ACC112 (cell line): ENCODE measurements around the gene GPATCH3.

Source experiments
- H2AFZ ChIP-seq: fragments of 200-600 bp; sonication (generic); one replicate; pipeline ENCODE4 v1.6.0; 2017; ENCODE audit warnings: antibody characterized with exemption, low read length; ENCODE audit not compliant: unreplicated experiment
- H3K27ac ChIP-seq: fragments of 200-600 bp; sonication (generic); 2 replicates; pipeline ENCODE4 v1.5.1; 2014; ENCODE audit warnings: low read depth, mild to moderate bottlenecking, antibody characterized with exemption, low read length, moderate library complexity
- H3K27me3 ChIP-seq: fragments of 200-600 bp; sonication (generic); 2 replicates; pipeline ENCODE4 v1.6.1; 2014; ENCODE audit warnings: mild to moderate bottlenecking, antibody characterized with exemption, low read length, moderate library complexity, mixed read lengths; ENCODE audit not compliant: insufficient read depth
- H3K36me3 ChIP-seq: fragments of 200-600 bp; sonication (generic); 2 replicates; pipeline ENCODE4 v1.6.1; 2016; ENCODE audit warnings: mild to moderate bottlenecking, antibody characterized with exemption, low read length, moderate library complexity, mixed read lengths; ENCODE audit not compliant: insufficient read depth
- H3K4me1 ChIP-seq: fragments of 200-600 bp; sonication (generic); one replicate; pipeline ENCODE4 v1.6.1; 2016; ENCODE audit warnings: low read length, mixed read lengths; ENCODE audit not compliant: insufficient read depth, unreplicated experiment, control insufficient read depth
- H3K4me3 ChIP-seq: fragments of 200-600 bp; sonication (generic); 2 replicates; pipeline ENCODE4 v1.5.1; 2014; ENCODE audit warnings: mild to moderate bottlenecking, low read depth, low read length
- H3K79me2 ChIP-seq: fragments of 200-600 bp; sonication (generic); one replicate; pipeline ENCODE4 v1.6.0; 2016; ENCODE audit warnings: low read length; ENCODE audit not compliant: control insufficient read depth, unreplicated experiment, insufficient read depth

The GPATCH3 gene

DNA sequence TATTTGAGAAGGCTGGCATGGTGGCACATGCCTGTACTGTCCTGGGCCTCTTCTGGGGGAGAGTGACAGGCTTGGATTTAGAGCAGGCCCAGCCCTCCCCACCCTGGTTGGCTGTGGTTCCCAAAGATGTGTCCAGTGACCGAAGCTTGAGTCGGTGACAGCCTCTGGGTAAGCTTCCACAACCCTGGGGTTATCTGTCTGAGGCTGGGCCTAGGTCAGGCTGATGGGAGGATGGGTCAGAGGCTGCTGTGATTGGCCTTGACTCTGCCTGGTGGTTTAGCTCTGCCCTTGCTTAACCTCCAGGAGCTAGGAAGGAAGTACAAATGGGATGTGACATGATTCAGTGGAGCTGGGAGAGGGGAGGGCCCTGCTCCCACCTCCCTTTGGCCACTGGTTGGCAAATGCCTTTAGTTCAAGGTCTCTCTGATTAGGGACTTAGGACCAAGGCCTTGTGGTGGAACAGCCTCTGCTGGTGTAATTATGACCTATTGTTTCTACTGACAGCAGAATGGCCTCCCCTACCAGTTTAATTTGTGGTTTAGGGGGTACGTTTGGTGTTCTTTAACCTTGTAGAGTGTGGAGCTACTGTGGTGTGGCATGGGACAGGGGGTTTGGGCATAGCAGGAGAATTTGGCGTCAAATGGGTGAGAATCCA, 37.9 kb upstream of the GPATCH3 start:
- no peak overlapping the region for H3K4me3 ChIP-seq
- peaks cover 35% of the 10 kb centered on the region for H3K79me2 ChIP-seq
- peaks cover 14% of the 10 kb centered on the region for H3K4me1 ChIP-seq
- no peak overlapping the region for H2AFZ ChIP-seq
- peaks cover 14% of the 10 kb centered on the region; the same call in 1 of the 2 replicates for H3K36me3 ChIP-seq
- H3K27ac ChIP-seq: no peak overlapping the region
- H3K27me3 ChIP-seq: no peaks in the 10 kb centered on the region

DNA sequence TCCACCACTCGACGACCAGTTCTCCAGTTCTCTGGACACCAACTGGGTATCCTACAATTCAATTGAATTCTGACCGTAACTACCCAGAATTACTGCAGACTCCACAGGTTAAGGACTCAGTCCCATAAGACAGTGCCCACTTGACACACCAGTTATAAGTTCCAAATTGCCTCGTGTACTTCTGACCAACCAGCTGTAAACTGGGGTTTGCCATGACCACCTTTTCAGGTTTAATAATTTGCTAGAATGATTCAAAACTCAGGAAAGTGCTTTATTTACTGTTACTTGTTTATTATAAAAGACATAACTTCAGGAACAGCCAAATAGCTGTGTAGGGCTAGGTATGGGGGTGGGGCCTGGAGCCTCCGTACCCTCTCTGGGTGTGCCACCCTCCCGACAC, 36.6 kb upstream of the GPATCH3 start:
- H3K79me2 ChIP-seq: peaks cover 42% of the 10 kb centered on the region
- H3K4me1 ChIP-seq: peaks cover 14% of the 10 kb centered on the region
- peaks cover 9% of the 10 kb centered on the region; the same call in 1 of the 2 replicates for H3K36me3 ChIP-seq
- H3K27ac ChIP-seq: no peak overlapping the region
- no peak overlapping the region for H3K4me3 ChIP-seq
- no peak overlapping the region for H2AFZ ChIP-seq
- H3K27me3 ChIP-seq: no peaks in the 10 kb centered on the region

DNA sequence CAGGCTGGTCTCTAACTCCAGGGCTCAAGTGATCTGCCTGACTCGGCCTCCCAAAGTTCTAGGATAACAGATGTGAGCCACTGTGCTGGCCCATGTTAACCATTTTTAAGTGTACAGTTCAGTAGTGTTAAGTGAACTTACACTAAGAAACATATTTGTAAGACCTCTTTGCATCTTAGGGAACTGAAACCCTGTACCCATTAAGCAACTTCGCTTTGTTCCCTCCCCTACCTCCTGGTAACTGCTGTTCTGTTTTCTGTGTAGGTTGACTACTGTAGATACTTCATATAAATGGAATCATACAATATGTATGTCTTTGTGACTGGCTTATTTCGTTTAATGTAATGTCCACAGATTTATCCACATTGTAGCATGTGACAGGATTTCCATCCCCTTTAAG, 32.3 kb upstream of the GPATCH3 start:
- H3K27me3 ChIP-seq: no peaks in the 10 kb centered on the region
- H2AFZ ChIP-seq: no peak overlapping the region
- H3K27ac ChIP-seq: no peak overlapping the region
- peaks cover 39% of the 10 kb centered on the region for H3K79me2 ChIP-seq
- peaks cover 24% of the 10 kb centered on the region for H3K36me3 ChIP-seq
- H3K4me1 ChIP-seq: no peaks in the 10 kb centered on the region
- H3K4me3 ChIP-seq: no peak overlapping the region

DNA sequence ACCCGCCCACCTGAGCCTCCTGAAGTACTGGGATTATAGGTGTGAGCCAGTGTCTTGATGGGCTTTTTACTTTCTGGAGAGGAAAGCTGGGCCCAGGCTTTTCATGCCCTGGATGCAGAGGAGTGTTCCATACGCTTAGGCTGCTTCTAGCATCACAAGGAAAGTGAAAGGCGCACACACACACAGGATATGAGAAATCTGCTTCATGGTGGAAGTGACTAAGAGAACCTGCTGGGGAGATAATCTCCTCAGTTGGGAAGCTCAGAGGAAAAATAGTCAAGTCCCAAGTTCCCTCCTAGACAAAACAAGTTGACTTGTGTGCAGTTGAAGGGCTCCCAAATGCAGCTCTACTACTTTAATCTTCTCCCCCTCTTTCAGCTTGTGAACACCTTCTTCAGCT, 23.4 kb upstream of the GPATCH3 start:
- Histone ChIP-seq H3K27ac (no peak overlapping the region), H3K36me3 (peaks cover 24% of the 10 kb centered on the region), H3K4me1 (peaks cover 15% of the 10 kb centered on the region), H3K27me3 (no peaks in the 10 kb centered on the region), H2AFZ (no peak overlapping the region), H3K4me3 (peak overlapping the region; percentile 27; the same call in 1 of the 2 replicates), H3K79me2 (peaks cover 52% of the 10 kb centered on the region)

DNA sequence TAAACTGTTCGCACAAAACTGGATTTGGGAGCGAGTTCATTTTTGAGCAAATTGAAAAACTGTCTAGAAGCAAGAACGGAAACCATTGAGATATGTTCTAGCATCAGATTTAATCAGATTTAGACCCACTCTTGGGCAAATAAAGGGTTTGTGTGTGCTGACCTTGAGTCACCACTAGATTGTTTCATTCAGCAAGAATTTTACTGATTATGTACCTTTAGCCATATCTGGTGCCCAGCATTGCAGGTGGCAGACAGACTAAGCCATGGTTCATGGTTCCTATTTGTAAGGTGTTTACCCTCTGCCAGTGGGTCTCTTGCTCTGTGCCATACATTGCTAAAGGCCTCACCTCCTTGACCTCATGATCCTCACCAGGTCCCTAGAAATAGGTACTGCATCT, 22.6 kb upstream of the GPATCH3 start:
- peaks cover 16% of the 10 kb centered on the region for H3K36me3 ChIP-seq
- 0 out of 2 replicates have a peak overlapping the region, but pooled peaks have one; percentile 69 for H3K27ac ChIP-seq
- no peaks in the 10 kb centered on the region for H3K27me3 ChIP-seq
- peak overlapping the region; percentile 84 for H3K4me3 ChIP-seq
- peaks cover 15% of the 10 kb centered on the region for H3K4me1 ChIP-seq
- no peak overlapping the region for H2AFZ ChIP-seq
- peaks cover 44% of the 10 kb centered on the region for H3K79me2 ChIP-seq

DNA sequence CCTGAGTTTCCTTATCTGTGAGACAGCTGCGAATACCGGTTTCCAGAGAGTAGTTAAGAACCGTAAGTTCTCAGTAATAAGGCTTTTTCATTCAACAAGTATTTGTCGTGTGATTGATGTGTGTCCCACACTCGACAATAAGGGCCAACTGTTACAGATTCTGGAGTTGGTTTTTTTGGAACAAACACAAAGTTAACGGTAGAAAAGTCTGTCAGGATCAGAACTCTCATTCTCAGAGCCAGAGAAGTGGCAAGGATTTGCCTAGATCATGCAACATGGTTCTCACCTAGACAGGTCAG, 22.1 kb upstream of the GPATCH3 start:
- H3K79me2 ChIP-seq: peaks cover 40% of the 10 kb centered on the region
- peaks cover 15% of the 10 kb centered on the region for H3K4me1 ChIP-seq
- H2AFZ ChIP-seq: no peak overlapping the region
- peaks cover 15% of the 10 kb centered on the region for H3K36me3 ChIP-seq
- H3K27me3 ChIP-seq: no peaks in the 10 kb centered on the region
- H3K4me3 ChIP-seq: peak overlapping the region; percentile 84
- peak overlapping the region; percentile 69 for H3K27ac ChIP-seq

DNA sequence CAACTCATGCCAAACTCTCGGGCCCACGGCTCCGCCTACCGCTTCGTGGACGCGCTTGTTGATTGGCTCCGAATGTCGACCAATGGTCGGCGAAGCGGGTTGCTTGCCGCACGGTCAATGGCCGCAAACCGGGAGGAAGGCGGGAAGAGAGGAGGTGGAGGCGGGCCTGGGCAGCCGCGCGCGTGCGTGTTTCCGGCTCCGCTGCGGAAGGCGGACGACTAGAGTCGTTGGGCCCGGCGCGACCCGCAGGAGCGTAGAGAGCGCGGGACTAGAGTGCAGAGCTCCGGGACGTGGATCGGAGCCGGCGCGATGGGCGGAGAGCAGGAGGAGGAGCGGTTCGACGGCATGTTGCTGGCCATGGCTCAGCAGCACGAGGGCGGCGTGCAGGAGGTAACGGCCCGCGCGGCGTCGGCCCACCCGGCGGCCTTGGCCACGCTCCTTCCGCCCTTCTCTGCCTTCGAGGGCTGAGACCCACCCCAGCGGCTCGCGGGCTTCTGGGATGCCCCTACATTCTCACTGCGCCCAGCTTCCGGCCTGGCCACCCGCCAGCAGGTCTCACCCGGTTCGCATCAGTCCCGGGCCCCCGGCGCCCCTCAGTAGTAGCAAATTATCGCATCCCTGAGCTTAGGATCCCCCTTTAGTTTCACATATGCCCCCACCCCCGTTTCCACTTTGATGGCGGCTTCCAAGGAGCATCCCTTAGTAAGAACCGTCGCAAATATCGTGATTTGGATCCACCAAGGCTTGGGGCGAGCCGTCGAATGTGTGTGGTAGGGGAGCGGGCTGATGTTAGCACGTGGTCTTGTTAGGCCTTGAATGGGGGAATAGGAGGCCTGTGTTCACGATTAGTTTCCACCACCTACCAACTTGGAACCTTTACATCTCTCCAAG, 21.5 kb upstream of the GPATCH3 start, which contains the start of gene NUDC:
Gene NUDC, plus strand, starts transcription at position 204 of the 891 bp plus-strand sequence. Its CDS starts 106 bp downstream, at position 310.
- Histone ChIP-seq H3K27me3 (no peaks in the 10 kb centered on the region), H3K36me3 (peaks cover 15% of the 10 kb centered on the region), H3K4me3 (peak within 1 kb of the TSS; percentile 84), H3K27ac (peak within 1 kb of the TSS; percentile 69), H3K4me1 (peaks cover 15% of the 10 kb centered on the region), H3K79me2 (peaks cover 36% of the 10 kb centered on the region), H2AFZ (peak within 1 kb of the TSS; percentile 71)

DNA sequence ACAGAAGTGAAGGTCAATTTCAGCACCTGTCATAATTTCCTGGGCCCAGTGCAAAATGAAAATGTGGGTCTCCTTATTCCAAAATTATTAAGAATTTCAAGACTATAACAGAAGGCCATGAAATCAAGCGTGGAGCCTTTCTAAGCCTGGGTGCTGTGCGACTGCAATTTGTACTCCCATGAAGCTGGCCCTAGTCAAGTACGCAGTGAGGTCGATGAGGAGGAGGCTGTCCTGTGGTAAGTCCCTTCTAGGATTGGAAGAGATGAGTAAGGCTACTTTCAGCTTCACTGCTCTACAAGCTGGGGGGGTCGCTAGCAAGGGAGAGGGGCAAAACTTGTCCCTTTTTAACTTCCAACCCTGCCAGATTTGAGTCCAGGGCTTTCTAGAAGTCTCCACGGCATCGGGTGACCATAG, 20.9 kb upstream of the GPATCH3 start:
- H3K27me3 ChIP-seq: no peaks in the 10 kb centered on the region
- peaks cover 10% of the 10 kb centered on the region for H3K36me3 ChIP-seq
- peak overlapping the region; percentile 84 for H3K4me3 ChIP-seq
- peak overlapping the region; percentile 71 for H2AFZ ChIP-seq
- peaks cover 31% of the 10 kb centered on the region for H3K79me2 ChIP-seq
- H3K4me1 ChIP-seq: peaks cover 15% of the 10 kb centered on the region
- peak overlapping the region; percentile 40 for H3K27ac ChIP-seq

DNA sequence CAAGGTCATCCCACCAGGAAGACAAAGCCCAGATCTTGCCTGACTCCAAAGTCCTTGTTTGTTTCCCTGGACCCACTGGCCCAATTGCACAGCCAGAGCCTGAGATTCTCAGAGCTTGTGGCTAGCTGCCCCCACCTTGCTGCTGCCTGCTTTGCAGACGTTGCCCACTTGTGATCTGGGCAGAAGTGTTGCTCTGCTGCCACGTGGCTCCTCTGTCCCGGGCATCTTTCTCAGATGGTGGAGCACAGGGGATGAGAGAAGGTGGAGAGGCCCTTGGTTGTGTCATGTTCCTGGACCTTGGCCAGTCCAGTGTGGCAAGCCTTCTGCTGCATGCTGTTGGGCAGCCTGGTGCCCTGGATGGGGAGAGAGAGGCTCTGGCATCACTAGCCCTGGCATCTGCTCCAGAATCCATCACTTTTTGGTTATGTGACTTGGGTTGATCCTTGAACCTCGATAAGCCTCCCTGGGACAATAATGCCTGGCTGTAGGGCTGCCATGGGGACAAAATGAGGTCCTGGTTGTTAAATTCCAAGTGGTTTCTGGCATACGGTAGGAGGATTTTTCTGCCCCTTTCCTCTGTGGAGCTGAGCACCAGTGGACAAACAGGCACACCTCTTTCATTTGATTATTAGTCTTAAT, 15.1 kb upstream of the GPATCH3 start:
- no peak overlapping the region for H3K27ac ChIP-seq
- H3K36me3 ChIP-seq: no peaks in the 10 kb centered on the region
- no peak overlapping the region for H2AFZ ChIP-seq
- H3K4me3 ChIP-seq: no peak overlapping the region
- H3K27me3 ChIP-seq: no peaks in the 10 kb centered on the region
- no peaks in the 10 kb centered on the region for H3K4me1 ChIP-seq
- no peaks in the 10 kb centered on the region for H3K79me2 ChIP-seq

DNA sequence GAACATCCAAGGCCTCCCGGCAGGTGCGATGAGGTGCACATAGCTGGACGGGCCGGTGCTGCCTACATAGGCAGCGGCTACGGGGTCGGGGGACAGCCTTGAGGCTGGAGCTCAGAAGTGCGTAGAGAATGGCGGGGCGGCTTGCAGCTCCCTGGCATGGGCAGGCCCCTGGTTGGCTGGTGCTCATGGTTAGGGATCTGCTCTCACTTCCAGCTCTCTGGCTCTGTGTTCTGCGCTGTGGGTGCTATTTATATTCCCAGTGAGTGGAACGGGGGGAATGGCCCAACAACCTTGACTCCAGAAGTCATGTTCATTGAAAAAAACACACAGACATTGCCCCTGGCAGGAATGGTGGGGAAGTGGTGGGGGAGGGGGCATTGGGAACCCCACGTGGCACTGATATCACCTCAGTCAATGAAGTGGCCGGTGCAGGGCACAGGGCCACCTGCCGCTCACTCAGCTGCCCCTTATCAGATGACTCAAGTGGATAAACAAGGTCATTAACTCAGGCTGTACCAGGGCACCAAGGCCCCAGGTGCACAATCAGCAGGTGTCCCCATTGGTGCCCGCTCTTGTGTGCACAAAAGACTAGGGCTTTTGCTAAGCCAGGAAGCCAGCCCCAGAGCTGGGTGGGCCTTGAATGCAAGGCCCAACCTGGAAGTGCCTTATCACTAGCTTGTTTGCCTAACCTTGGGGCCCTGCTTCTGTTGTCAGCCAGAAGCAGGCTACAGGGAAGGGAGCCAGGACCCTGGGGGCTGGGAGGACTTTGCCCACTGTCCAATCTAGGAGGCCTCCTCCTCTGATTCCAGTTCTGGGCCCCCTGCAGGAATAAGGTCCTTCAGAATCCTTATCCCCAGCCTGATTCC, 13.7 kb upstream of the GPATCH3 start, which contains the start of gene NR0B2:
Gene NR0B2, minus strand, starts transcription at position 222 of the 866 bp plus-strand sequence. Its CDS starts 35 bp downstream, at position 187.
- no peak within 1 kb of the TSS for H3K27ac ChIP-seq
- no peak within 1 kb of the TSS for H3K4me3 ChIP-seq
- H3K27me3 ChIP-seq: no peaks in the 10 kb centered on the region

More for the DNA sequence above, 13.7 kb upstream of the GPATCH3 start, which contains the start of gene NR0B2:
- H3K79me2 ChIP-seq: no peaks in the 10 kb centered on the region
- no peak within 1 kb of the TSS for H2AFZ ChIP-seq
- H3K4me1 ChIP-seq: no peaks in the 10 kb centered on the region
- no peaks in the 10 kb centered on the region for H3K36me3 ChIP-seq
